Testis (tissue), 2 donors: ENCODE results near the gene STK24.

Experiments
- CTCF ChIP-seq, 3 experiments: fragments of 450-650 bp in 2 of 3; fragments of 200-600 bp in 1 of 3; sonication (generic) in 1 of 3; IDR thresholded peaks; one replicate each; pipeline ENCODE4 v1.5.1; 2016 to 2019; ENCODE audit warnings: antibody characterized with exemption in 3 of 3, mild to moderate bottlenecking in 2 of 3, moderate library complexity in 1 of 3
- POLR2A ChIP-seq: fragments of 450-650 bp; IDR thresholded peaks from one replicate; pipeline ENCODE4 v1.6.1; 2017; ENCODE audit warnings: antibody characterized with exemption, mild to moderate bottlenecking, moderate library complexity

- TF ChIP-seq POLR2A (no peak), CTCF (IDR thresholded peaks at IDR 0.05) (no peak)
Observed at GRCh38 chr13:98401934-98402333, 175.0 kb downstream of the STK24 start.
